GM18870 (cell line): ENCODE measurements around the gene SH3PXD2A.
A peak's percentile ranks its signal among the peaks of the same experiment; 100 is the strongest.
"Not testable (repeated sequence)": the region's sequence is repeated elsewhere in the genome, so short reads cannot be mapped to it uniquely, and the experiment has no call there.

Source experiments
- ATAC-seq: cut with Tn5 transposase; IDR thresholded peaks from one replicate; pipeline ENCODE4 v1.9.1; 2021; ENCODE audit warnings: moderate library complexity; ENCODE audit not compliant: unreplicated experiment

The SH3PXD2A gene

GRCh38 chr10:103813312-103813711 is 42.1 kb downstream of the SH3PXD2A start:
- ATAC-seq, result not testable (repeated sequence)

DNA sequence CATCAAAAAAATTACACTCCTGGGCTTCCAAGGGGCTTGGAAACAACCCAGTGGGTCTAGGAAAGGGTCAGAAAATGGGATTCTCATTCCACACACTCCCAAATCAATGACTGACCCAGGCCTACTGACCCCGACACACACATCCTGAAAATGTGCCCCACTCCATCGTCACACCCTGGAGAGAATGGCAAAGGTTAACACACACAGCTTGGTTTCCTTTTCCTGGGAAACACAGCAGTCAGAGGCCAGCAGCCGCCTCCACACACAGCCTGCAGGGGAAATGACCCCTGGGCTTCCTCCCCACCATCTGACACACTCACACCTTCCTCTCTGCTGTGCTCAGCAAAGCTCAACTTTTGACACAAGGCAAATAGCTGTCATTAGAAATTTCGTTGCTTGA is 42.9 kb downstream of the SH3PXD2A start:
- ATAC-seq, result no peak

DNA sequence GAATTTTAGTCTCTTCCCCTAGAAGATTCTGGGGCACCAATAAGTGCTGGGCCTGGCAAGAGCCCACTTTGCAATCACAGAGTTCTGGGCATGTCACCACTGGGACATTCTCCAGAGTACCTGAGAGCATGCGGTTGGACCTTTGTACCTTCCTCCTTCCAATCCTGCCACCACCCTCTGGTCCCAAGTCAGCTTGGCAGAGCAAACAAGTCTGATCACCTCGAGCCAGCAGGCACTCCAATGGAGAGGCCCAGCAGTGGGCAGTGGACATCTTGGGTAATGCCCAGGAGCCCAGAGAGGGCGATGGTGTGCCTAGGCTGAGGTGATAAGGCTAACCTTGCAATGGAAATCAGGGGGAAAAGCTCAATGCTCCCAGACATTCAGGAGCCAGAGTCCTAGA is 43.4 kb downstream of the SH3PXD2A start:
- ATAC-seq, result no peak

- ATAC-seq, result no peak
These were observed 43.9 kb downstream of the SH3PXD2A start for GRCh38 chr10:103811463-103811862.

DNA sequence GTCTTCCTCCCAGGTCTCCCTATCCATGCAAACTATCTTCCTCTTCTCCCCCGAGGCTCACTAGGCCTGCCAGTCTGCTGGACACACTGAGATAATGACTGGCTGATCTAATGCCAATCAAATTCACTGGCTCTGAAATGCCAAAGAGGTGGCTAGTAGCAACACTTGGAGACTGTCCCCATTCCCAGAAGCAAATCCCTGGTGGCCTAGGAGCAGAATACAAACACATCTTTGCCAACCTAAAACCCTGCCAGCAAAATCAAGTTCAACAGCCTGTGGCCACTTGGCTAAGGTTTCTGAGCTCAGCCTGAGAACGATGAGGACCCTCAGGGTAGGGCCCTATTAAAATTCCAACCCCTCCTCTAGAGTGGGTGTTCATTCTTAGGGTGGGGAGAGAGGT is 46.6 kb downstream of the SH3PXD2A start:
- ATAC-seq, result no peak

DNA sequence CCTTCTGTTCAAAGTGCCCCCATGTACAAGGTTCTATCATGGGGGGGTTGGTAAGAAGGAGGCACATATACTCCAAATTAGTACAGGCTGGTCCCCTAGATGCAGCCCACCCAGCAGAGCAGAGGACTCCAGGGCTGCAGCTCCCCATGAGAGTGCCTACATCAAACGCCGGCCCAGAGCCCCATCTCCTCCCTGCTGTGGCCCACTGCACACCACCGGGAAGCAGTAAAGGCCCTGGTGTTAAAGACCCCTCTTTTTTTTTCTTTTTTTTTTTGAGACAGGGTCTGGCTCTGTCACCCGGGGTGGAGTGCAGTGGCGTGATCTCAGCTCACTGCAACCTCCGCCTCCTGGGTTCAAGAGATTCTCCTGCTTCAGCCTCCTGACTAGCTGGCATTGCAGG is 47.4 kb downstream of the SH3PXD2A start:
- no peak for ATAC-seq

DNA sequence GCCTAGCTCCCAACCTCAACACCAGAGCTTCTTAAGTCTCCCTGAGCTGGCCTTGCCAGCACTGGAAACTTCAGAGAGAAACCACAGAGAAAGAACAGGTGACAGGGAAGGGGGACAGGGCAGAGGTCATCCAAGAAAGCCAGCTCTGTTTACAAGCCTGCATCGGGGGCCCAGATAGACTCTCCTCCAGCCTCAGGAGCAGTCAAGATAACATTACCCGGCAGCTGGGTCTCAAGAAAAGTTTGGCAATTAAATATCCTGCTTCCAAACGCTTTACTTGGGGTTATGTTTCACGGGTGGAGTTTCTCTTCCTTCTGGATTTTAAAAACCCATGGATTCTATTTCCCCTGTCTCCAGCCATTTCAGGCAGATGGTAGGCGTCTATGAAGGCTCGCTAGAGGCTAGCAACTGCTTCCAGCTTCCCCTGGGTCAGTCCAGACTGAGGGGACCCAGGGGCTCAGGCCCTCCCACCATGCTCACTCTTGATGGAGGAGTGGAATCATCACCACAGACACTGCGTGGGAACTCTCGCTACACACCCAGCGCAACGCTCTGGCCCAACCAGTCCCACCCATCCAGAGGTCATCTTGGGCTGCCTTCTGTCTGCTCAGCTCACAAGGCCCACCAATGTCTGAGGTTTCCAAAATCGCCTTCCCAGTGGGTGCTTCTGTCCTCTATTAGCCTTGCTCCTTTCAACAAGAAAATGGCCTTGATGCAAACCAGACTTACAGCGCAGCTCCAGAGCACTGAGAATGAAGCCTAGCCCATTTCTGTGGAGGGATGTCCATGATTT is 48.8 kb downstream of the SH3PXD2A start:
- ATAC-seq, result no peak

GRCh38 chr10:103805781-103806180 is 49.6 kb downstream of the SH3PXD2A start:
- ATAC-seq, result no peak

GRCh38 chr10:103804871-103805270 is 50.5 kb downstream of the SH3PXD2A start:
- no peak for ATAC-seq

DNA sequence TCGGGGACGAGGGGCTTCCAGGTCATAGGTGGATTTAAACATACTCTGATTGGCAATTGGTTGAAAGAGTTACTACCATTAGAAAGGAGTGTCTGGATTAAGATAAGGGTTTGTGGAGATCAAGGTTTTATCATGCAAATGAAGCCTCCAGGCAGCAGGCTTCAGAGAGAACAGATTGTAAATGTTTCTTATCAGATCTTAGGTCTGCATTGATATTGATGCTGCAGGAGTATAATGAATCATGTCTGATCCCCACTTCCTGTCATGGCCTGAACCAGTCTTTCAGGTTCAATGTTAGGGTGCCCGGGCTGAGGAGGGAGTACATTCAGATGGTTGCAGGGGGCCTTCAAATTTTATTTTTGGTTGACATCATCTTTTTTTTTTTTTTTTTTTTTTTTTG is 51.4 kb downstream of the SH3PXD2A start:
- ATAC-seq, result no peak

DNA sequence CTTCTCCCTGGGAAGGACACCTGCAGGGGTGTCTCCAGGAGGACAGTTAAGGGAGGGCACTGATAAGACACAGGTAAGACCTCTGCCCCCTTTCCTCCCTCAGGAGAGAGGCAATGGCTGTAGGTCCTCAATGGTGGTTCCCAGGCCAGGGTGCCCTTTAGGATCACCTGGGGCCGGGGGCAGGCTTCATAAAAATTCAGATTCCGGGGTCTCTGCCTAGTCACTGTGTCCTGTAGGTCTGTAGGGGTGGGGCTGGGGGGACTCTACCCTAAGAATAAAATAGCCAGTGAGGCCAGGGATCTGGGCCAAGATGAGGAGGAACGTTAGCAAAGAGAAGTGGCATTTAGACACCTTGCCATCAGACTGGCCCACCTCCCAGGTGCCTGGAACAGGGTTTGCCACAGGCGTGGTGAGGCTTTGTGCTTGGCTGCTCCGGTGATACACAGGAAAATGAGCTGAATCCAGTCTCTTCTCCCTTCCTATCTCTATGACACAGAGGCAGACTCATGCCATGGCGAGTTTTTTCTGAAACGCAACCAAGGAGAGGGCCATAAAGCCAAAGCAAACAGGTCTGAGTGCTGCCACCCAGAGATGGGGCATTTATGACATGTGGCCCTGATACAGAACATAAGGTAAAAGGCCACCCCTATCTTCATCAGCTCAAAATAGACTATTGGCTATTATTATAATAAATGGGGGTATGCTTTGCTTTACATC is 52.6 kb downstream of the SH3PXD2A start:
- ATAC-seq, result no peak

GRCh38 chr10:103802081-103802480 is 53.3 kb downstream of the SH3PXD2A start:
- ATAC-seq, result no peak

DNA sequence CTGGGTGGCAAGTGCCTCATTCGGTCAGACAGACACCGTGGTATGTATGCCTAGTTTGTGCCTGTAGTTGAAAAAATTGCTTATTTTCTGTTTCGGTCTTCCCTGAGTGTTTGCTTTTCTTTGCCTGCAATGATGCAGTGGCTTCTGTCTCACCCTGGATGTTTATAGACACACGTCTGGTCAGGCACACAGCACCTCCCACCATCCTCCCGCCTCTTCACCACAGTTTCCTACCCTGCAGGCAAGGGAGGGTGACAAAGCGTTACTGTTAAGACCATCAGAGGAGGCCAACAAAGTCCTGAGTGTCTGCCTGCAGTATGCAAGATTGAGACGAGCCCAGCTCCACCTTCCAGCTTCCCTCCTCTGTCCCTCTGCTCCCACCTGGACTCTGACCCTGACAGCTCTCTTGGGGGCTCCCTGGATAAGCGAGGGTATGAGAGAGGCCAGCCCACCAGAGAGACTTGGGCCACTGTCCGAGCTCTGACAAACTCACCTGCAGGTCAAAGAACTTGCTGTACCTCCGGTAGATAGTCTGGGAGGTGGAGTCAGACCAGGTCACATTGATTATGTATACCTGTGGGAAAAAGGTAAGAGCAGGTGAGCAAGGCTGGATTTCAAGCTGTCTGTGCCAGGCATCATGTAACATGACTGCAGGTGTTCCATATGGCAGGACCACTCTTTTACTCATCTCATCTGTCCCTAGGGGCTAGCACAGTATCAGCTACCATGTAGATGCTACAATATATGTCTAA is 54.4 kb downstream of the SH3PXD2A start:
- ATAC-seq, result peak; percentile 92

- no peak for ATAC-seq
These were observed 55.3 kb downstream of the SH3PXD2A start for GRCh38 chr10:103800089-103800488.

- ATAC-seq, result no peak
These were observed 56.0 kb downstream of the SH3PXD2A start for GRCh38 chr10:103799341-103799740.

- no peak for ATAC-seq
These were observed 56.9 kb downstream of the SH3PXD2A start for GRCh38 chr10:103798511-103798910.

- no peak for ATAC-seq
These were observed 57.5 kb downstream of the SH3PXD2A start for GRCh38 chr10:103797857-103798256.

DNA sequence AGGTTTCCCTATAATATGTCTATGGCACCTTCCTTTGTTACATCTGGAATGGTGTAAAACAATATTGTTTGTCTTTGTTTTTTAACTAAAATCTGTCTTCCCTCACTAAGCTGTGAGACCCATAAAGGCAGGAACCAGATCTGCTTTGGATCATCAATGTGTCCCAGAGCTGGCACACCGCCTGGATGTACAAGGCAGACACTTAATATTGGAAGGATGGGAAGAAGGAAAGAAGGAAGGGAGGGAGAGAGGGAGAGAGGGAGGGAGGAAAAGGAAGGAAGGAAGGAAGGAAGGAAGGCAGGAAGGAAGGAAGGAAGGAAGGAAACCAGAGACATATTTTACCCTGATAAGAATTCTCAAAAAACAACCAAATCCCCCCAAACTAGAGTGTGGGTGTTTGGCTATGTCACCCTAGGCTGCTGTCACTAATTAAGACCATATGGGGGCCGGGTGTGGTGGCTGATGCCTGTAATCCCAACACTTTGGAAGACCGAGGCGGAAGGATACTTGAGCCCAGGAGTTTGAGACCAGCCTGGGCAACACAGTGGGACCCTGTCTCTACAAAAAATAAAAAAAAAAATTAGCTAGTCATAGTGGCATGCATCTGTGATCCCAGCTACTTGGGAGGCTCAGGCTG is 59.6 kb downstream of the SH3PXD2A start:
- ATAC-seq, result no peak

DNA sequence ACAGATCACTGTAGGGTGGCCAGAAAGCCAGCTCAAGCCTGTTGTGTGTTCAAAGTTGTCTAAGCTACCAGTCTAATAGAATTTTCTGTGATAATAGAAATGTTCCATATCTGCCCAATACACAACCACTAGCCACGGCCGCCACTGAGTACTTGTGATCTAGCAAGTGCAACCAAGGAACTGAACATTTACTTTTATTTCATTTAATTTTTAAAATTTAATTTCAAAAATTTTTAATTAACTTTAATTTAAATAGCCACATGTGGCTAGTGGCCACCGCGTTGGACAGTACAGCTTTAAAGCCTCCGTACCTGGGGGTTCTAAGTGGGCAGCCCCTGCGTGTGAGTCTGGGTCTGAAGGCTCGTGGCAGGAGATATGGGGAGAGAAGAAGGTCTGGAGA is 60.4 kb downstream of the SH3PXD2A start:
- no peak for ATAC-seq

GRCh38 chr10:103793920-103794883 is 61.2 kb downstream of the SH3PXD2A start:
- ATAC-seq, result no peak
